Colonic mucosa (tissue), 4 donors: ENCODE measurements around the gene C11orf91. TPM values are rescaled to one million over a fixed set of nuclear protein-coding genes. Genes with fewer than 3 reads are reported as not detected.

ENCODE experiments used
- DNase-seq: peaks from one replicate; pipeline ENCODE4 v3.0.0-alpha.2; 2020
- H3K27ac ChIP-seq: fragments of 200-600 bp; one replicate; pipeline ENCODE4 v1.8.0; 2021
- H3K27me3 ChIP-seq: fragments of 200-600 bp; one replicate; pipeline ENCODE4 v1.8.0; 2021
- H3K36me3 ChIP-seq: fragments of 200-600 bp; one replicate; pipeline ENCODE4 v1.8.0; 2021
- H3K4me1 ChIP-seq: fragments of 200-600 bp; one replicate; pipeline ENCODE4 v1.8.0; 2021; ENCODE audit warnings: mild to moderate bottlenecking
- H3K4me3 ChIP-seq: fragments of 200-600 bp; one replicate; pipeline ENCODE4 v1.8.0; 2021
- H3K9ac ChIP-seq, 2 donors: one replicate each; pipeline ENCODE4 v1.7.0; 2013; ENCODE audit warnings: control low read depth in 2 of 2, low read depth in 2 of 2, low read length in 2 of 2
- H3K9me3 ChIP-seq: fragments of 200-600 bp; one replicate; pipeline ENCODE4 v1.8.0; 2021
- intact Hi-C: fragments of 100-400 bp; cut with DNase I; formaldehyde crosslinking; loops from one replicate; pipeline ENCODE4 v1.14.1; 2022
- total RNA-seq, 2 donors: library from RNA; stranded (reverse); fragmentation: NEBNext Ultra II Directional in 1 of 2; extraction: Animal tissue kit (Norgen Biotek cat#: 25700) in 1 of 2; gene quantifications; one replicate each; pipeline ENCODE4 v1.2.1, GENCODE V29; 2021
- TF ChIP-seq, protein P1 (sequence below): fragments of 200-600 bp; IDR thresholded peaks from one replicate; pipeline ENCODE4 v1.8.0; 2022; ENCODE audit warnings: antibody characterized with exemption, mild to moderate bottlenecking
- donor health status: healthy.
- donor health status: DM: no; HTN: no; CAD: no.
- donor health status: DM: no; HTN: no; CAD: no.

Gene C11orf91
- total RNA-seq, 2 donors from 2014 or later, result not detected

DNA sequence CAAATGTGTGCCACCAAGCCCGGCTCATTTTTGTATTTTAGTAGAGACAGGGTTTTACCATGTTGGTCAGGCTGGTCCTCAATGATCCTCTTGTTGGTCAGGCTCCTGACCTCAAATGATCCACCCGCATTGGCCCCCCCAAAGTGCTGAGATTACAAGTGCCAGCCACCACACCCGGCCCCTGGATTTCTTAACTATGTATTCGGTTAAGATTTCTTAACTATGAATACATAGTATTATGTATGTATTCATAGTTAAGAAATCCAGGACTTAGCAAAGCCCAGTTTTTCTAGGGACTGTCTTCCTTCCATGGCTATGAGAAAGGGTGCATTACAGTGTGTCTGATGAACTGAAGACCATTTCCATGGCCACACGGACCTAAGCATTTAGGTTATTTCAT is 1.7 kb downstream of the C11orf91 start:
- Histone ChIP-seq H3K27me3 (no peaks in the 10 kb centered on the region), H3K9me3 (no peaks in the 10 kb centered on the region), H3K27ac (no peak overlapping the region), H3K9ac (no peak overlapping the region), H3K4me1 (peaks cover 9% of the 10 kb centered on the region), H3K36me3 (no peaks in the 10 kb centered on the region), H3K4me3 (no peak overlapping the region)
- TF ChIP-seq, protein P1, sequence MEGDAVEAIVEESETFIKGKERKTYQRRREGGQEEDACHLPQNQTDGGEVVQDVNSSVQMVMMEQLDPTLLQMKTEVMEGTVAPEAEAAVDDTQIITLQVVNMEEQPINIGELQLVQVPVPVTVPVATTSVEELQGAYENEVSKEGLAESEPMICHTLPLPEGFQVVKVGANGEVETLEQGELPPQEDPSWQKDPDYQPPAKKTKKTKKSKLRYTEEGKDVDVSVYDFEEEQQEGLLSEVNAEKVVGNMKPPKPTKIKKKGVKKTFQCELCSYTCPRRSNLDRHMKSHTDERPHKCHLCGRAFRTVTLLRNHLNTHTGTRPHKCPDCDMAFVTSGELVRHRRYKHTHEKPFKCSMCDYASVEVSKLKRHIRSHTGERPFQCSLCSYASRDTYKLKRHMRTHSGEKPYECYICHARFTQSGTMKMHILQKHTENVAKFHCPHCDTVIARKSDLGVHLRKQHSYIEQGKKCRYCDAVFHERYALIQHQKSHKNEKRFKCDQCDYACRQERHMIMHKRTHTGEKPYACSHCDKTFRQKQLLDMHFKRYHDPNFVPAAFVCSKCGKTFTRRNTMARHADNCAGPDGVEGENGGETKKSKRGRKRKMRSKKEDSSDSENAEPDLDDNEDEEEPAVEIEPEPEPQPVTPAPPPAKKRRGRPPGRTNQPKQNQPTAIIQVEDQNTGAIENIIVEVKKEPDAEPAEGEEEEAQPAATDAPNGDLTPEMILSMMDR, result no peak
- intact Hi-C loops, result loop anchor here (10.0 kb wide), 1 partner anchor 534 kb away; the partner anchor contains the start of gene CSTF3
- no peak for DNase-seq

DNA sequence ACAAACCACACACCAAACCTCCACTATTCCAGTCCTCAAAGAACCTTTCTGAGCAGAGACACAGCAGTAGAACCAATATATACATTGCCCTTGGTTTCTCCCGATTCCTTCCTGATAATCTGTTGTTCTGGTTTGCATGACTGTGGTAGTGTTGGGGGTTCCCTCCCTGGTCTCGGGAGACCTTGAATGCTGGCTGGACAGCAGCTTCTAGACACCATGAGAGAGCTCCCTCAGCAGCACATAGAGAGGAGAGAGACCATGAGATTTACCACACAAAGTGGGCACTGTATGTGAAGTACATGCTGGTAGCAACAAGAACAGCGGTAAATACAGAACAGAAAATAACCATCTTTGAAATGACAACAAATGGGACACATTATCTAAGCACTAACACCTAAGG is 2.6 kb downstream of the C11orf91 start:
- H3K4me3 ChIP-seq, result no peak overlapping the region
- no peaks in the 10 kb centered on the region for H3K9me3 ChIP-seq
- intact Hi-C loops, result loop anchor here (10.0 kb wide), 1 partner anchor 533 kb away; the partner anchor contains the start of gene CSTF3
- no peak overlapping the region for H3K27ac ChIP-seq
- no peaks in the 10 kb centered on the region for H3K36me3 ChIP-seq
- H3K4me1 ChIP-seq, result peaks cover 11% of the 10 kb centered on the region
- H3K9ac ChIP-seq, result no peak overlapping the region
- H3K27me3 ChIP-seq, result no peaks in the 10 kb centered on the region
- TF ChIP-seq, protein P1, result no peak
- DNase-seq, result no peak

DNA sequence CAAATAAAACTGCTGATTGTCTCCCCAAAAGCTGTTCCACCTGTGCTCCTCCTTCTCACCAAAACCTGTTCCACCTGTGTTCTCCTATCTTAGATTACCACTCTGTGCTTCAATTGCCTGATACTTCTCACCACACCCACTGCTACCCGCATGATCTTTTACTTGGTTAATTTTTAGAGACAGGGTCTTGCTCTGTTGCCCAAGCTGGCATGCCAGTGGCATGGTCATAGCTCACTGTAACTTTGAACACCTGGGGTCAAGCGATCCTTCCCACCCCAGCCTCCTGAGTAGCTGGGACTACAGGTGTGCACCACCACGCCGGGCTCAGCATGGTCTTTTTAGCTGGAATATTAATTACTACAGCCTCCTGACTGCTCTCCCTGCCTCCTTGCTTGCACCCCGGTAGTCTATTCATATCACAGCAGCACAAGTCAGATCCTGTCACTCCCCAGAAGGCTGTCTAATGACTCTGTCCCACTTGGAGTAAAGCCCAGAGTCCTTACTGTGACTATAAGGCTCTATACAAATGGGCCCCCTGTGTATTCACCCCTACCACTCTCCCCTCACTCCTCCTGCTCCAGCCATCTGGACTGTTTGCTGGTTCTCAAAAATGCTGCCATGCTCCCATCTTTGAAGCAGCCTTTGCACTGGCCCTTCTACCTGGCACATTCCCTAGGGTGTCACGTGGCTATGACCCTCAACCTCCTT is 3.5 kb downstream of the C11orf91 start:
- DNase-seq, result no peak
- H3K27ac ChIP-seq, result no peak overlapping the region
- peaks cover 11% of the 10 kb centered on the region for H3K4me1 ChIP-seq
- H3K36me3 ChIP-seq, result no peaks in the 10 kb centered on the region
- H3K27me3 ChIP-seq, result no peaks in the 10 kb centered on the region
- TF ChIP-seq, protein P1, result no peak
- H3K9me3 ChIP-seq, result no peaks in the 10 kb centered on the region
- H3K4me3 ChIP-seq, result no peak overlapping the region
- no peak overlapping the region for H3K9ac ChIP-seq
- intact Hi-C loops, result loop anchor here (10.0 kb wide), 1 partner anchor 532 kb away; the partner anchor contains the start of gene CSTF3

DNA sequence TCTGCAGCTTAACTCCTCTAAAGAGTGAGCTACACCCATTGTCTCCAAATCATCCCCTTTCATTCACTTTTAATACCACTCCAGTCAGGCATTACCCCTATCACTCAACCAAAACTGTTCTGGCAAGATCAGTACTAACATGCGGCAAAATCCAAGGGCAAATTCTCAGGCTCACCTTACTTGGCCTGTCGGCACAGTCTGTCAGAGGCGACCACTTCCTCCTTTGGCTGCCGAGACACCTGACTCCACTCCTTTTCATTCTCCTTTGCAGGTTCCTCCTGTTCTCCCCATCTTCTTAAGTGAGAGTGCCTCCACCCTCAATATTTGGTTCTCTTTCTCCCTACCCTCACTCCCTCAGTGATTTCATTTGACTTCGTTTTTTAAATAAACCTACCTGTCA is 4.2 kb downstream of the C11orf91 start:
- intact Hi-C loops, result loop anchor here (10.0 kb wide), 1 partner anchor 532 kb away; the partner anchor contains the start of gene CSTF3
- Histone ChIP-seq H3K27ac (no peak overlapping the region), H3K4me1 (peaks cover 10% of the 10 kb centered on the region), H3K4me3 (no peak overlapping the region), H3K27me3 (no peaks in the 10 kb centered on the region), H3K9ac (no peak overlapping the region), H3K9me3 (no peaks in the 10 kb centered on the region), H3K36me3 (no peaks in the 10 kb centered on the region)
- no peak for DNase-seq
- TF ChIP-seq, protein P1, result no peak

DNA sequence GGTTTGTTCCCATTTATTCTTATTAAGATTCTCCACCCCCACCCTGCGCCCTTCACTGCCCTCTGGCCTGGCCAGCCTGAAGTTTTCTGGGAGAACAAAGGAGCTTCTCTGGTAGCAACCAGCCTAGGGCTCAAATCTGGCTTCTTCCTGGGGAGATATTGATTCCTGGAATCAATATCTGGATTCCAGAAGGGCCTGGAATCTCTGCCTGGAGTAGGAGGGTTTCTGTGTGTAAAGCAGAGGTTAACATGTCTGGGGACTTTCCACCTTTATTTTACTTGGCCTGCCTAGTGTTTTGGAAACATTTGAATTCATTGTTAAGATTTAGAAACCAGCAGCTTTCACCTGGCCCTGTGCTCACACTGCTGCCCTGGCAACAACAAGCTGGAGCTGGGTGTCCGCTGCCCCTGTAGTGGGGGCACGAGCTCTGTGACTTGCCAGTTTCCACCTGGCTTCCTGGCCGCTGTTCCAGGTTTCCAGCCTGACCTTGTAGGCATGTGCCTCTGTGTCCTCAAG is 5.5 kb downstream of the C11orf91 start:
- Histone ChIP-seq H3K9me3 (no peaks in the 10 kb centered on the region), H3K27me3 (no peaks in the 10 kb centered on the region), H3K27ac (no peak overlapping the region), H3K4me3 (no peak overlapping the region), H3K4me1 (peaks cover 15% of the 10 kb centered on the region), H3K9ac (no peak overlapping the region), H3K36me3 (no peaks in the 10 kb centered on the region)
- intact Hi-C loops, result loop anchor here (10.0 kb wide), 1 partner anchor 530 kb away; the partner anchor contains the start of gene CSTF3
- TF ChIP-seq, protein P1, result no peak
- DNase-seq, result no peak
